Measurements from ENCODE around the gene TSPAN5.

The TSPAN5 gene

GRCh38 chr4:98514741-98515469, 143.5 kb downstream of the TSPAN5 start:
- in situ Hi-C loops (cut with MboI; ENCODE audit: low pct_unique_long_range_greater_than_20kb, low sequenced_read_pairs) = no loop called here
- no peak for DNase-seq

DNA sequence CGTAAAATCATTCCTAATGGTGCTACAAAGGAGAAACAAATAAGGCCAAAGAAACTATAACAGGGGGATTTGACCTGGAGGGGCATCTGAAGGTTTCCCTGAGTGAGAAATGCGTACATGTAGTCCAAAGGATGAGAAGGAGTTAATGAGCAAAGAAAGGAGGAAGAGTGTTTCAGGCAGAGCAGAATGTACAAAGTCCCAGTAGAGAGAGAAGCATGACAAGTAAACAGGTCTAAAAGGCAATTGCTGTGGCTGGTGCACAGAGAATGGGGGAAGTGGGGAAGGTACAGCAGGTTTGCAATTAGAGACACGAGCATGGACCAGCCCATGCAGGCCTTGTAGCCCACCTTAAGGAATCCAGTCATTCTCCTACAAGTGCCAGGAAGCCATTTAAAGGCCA, 145.5 kb downstream of the TSPAN5 start:
- DNase-seq = no peak
- in situ Hi-C loops (cut with MboI; ENCODE audit: low pct_unique_long_range_greater_than_20kb, low sequenced_read_pairs) = no loop called here

- in situ Hi-C loops (cut with MboI; ENCODE audit: low pct_unique_long_range_greater_than_20kb, low sequenced_read_pairs) = no loop called here
These were observed 147.5 kb downstream of the TSPAN5 start for GRCh38 chr4:98510757-98511517.

GRCh38 chr4:98510340-98510739, 148.1 kb downstream of the TSPAN5 start:
- in situ Hi-C loops (cut with MboI; ENCODE audit: low pct_unique_long_range_greater_than_20kb, low sequenced_read_pairs) = no loop called here
- DNase-seq = no peak

More at GRCh38 chr4:98510757-98511517, 147.5 kb downstream of the TSPAN5 start:
- DNase-seq = peak; percentile 46

GRCh38 chr4:98509721-98510120, 148.7 kb downstream of the TSPAN5 start:
- in situ Hi-C loops (cut with MboI; ENCODE audit: low pct_unique_long_range_greater_than_20kb, low sequenced_read_pairs) = no loop called here
- no peak for DNase-seq

DNA sequence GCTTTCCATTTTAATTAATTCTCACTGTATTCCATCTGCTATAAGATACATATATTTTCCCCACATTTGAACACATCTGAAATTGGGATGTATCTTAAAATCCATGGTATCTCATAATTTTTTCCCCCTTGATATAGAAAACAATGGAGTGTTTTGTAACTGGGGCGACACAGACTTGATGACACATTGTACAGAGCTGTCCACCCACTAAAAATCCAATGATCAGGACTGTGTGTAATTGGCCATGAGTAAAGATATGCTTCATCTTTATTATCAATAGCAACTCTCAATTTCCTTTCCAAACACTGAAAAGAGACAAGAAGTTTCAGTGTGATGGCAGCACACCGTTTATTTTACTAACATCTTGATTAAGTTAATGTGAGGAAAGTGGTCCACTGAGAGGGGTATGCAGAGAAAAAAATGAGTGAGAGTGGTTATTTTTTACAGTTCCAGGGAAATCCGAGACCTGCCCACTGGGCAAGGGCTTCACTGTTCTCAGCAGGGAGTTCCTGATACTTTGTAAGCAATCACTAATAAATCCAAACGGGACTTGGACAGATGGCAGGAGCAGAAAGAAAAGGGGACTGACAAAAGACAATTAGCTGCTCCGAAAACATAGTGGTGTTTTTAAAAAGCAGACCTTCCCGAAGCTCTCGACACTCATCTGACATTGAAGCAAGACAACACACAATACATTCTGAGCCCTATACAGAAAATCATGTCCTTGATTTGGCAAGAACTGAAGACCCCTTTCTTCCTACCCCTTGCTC, 149.4 kb downstream of the TSPAN5 start:
- no peak for DNase-seq
- in situ Hi-C loops (cut with MboI; ENCODE audit: low pct_unique_long_range_greater_than_20kb, low sequenced_read_pairs) = no loop called here

GRCh38 chr4:98508248-98508647, 150.2 kb downstream of the TSPAN5 start:
- in situ Hi-C loops (cut with MboI; ENCODE audit: low pct_unique_long_range_greater_than_20kb, low sequenced_read_pairs) = no loop called here

GRCh38 chr4:98507299-98507698, 151.1 kb downstream of the TSPAN5 start:
- in situ Hi-C loops (cut with MboI; ENCODE audit: low pct_unique_long_range_greater_than_20kb, low sequenced_read_pairs) = no loop called here
- no peak for DNase-seq

More at GRCh38 chr4:98508248-98508647, 150.2 kb downstream of the TSPAN5 start:
- DNase-seq = no peak

GRCh38 chr4:98506462-98507132, 151.8 kb downstream of the TSPAN5 start:
- in situ Hi-C loops (cut with MboI; ENCODE audit: low pct_unique_long_range_greater_than_20kb, low sequenced_read_pairs) = no loop called here
- DNase-seq = peak; percentile 24

GRCh38 chr4:98505992-98506391, 152.4 kb downstream of the TSPAN5 start:
- in situ Hi-C loops (cut with MboI; ENCODE audit: low pct_unique_long_range_greater_than_20kb, low sequenced_read_pairs) = no loop called here
- no peak for DNase-seq

GRCh38 chr4:98504091-98504490, 154.3 kb downstream of the TSPAN5 start:
- DNase-seq = no peak
- in situ Hi-C loops (cut with MboI; ENCODE audit: low pct_unique_long_range_greater_than_20kb, low sequenced_read_pairs) = no loop called here

GRCh38 chr4:98503676-98504075, 154.7 kb downstream of the TSPAN5 start:
- in situ Hi-C loops (cut with MboI; ENCODE audit: low pct_unique_long_range_greater_than_20kb, low sequenced_read_pairs) = no loop called here
- no peak for DNase-seq

DNA sequence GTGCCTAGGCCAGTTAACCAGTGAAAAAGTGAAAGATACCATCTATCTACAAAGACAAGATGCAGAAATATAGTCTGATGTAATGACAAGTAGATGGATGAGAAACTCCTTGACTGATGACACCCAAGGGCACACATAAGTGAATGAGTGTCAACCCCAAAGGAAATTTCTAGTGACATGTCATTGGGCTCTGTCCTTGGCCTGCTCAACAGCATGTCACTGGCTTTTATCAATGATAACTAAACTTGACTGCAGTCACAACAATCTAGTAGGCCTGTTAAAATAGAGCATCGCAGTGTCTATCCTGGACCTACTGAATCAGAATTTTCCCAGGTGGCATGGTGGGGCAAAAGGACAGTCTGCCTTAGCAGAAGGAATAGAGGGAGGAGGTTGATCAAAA, 155.8 kb downstream of the TSPAN5 start:
- in situ Hi-C loops (cut with MboI; ENCODE audit: low pct_unique_long_range_greater_than_20kb, low sequenced_read_pairs) = no loop called here
- DNase-seq = no peak

- in situ Hi-C loops (cut with MboI; ENCODE audit: low pct_unique_long_range_greater_than_20kb, low sequenced_read_pairs) = no loop called here
- DNase-seq = no peak
These were observed 156.4 kb downstream of the TSPAN5 start for GRCh38 chr4:98502031-98502430.

GRCh38 chr4:98501383-98501782, 157.0 kb downstream of the TSPAN5 start:
- DNase-seq = no peak
- in situ Hi-C loops (cut with MboI; ENCODE audit: low pct_unique_long_range_greater_than_20kb, low sequenced_read_pairs) = no loop called here

- in situ Hi-C loops (cut with MboI; ENCODE audit: low pct_unique_long_range_greater_than_20kb, low sequenced_read_pairs) = no loop called here
- no peak for DNase-seq
These were observed 159.6 kb downstream of the TSPAN5 start for GRCh38 chr4:98498774-98499173.

GRCh38 chr4:98496152-98496845, 162.1 kb downstream of the TSPAN5 start:
- in situ Hi-C loops (cut with MboI; ENCODE audit: low pct_unique_long_range_greater_than_20kb, low sequenced_read_pairs) = no loop called here
- DNase-seq = no peak

DNA sequence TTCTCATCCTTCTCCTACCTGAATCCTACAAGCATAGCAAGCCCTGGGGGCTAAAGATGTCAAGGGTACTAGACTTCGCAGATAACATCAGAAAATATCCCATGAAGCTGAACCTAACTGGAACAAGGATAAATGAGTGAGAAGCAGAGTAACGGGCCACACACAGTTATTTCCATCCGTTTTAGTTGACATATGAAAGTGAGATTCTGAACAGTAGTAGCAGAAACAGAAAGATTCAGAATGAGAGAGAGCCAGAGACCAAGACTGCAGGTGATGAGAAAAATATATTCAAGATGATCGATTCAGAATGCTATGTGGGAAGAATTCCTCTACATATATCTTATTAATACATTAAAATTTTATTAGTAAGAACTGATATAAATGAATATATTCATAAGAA, 165.1 kb downstream of the TSPAN5 start:
- DNase-seq = no peak
- in situ Hi-C loops (cut with MboI; ENCODE audit: low pct_unique_long_range_greater_than_20kb, low sequenced_read_pairs) = no loop called here
